ENCODE measurements around the gene TMCC3. TPM values are rescaled to one million over a fixed set of nuclear protein-coding genes. Genes with fewer than 3 reads are reported as not detected.
"Not testable (repeated sequence)": the region's sequence is repeated elsewhere in the genome, so short reads cannot be mapped to it uniquely, and the experiment has no call there.

Gene TMCC3
- total RNA-seq, 1 donor from 2014 or later: 0.05 TPM

DNA sequence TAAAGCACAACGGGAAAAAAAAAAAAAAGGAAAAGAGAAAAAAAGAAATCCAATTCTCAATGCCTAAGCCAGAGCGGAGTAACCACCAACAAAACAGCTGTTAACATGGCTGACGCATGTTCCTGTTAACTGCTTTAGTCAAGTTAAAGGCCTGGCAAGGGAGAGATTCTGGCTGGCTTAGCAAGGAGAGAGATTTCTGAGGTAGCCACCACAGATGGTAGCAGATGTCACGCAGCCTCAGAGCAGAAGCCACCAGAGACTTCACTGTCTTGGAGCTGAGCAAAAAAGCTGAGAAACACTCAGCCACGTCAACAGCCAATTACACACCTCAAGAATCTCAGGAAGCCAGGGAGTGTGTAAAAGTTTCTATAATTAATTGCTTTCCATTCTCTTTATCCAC, 87.1 kb downstream of the TMCC3 start:
- no peak overlapping the region for H3K4me3 Mint-ChIP-seq (ENCODE audit: low read depth)
- no peaks in the 10 kb centered on the region for H3K9me3 Mint-ChIP-seq
- H3K27me3 Mint-ChIP-seq (ENCODE audit: low read depth): peaks cover 26% of the 10 kb centered on the region
- DNase-seq (ENCODE audit: low spot score): no peak
- H3K4me1 Mint-ChIP-seq (ENCODE audit: low read depth): no peaks in the 10 kb centered on the region
- intact Hi-C loops (cut with micrococcal nuclease): no loop called here
- no peaks in the 10 kb centered on the region for H3K36me3 Mint-ChIP-seq (ENCODE audit: low read depth)
- H3K27ac Mint-ChIP-seq: no peak overlapping the region

DNA sequence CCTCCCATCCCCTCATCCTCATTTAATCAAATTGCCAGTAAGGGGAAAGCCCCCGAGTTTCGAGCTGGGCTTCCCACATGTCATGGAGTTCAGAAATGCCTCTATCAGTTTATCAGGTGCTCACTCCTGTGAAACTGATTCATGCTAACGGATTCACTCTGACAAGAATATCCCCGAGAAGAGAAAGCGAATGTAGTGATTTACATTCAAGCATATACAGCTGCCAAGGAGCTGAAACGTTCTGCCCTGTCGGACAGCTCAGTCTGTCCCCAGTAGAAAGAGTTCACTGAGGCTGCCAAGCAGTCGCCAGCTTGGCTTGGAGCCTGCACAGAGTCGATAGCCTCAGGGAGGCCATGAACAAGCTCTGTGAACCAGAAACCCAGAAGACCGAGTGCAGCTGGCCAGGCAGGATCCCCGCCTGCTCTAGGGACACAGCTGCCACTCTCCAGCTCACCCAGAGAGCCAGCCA, 88.4 kb downstream of the TMCC3 start:
- DNase-seq (ENCODE audit: low spot score): no peak
- H3K27ac Mint-ChIP-seq: no peak overlapping the region
- intact Hi-C loops (cut with micrococcal nuclease): no loop called here
- no peaks in the 10 kb centered on the region for H3K4me1 Mint-ChIP-seq (ENCODE audit: low read depth)
- peaks cover 25% of the 10 kb centered on the region for H3K27me3 Mint-ChIP-seq (ENCODE audit: low read depth)
- no peaks in the 10 kb centered on the region for H3K36me3 Mint-ChIP-seq (ENCODE audit: low read depth)
- H3K9me3 Mint-ChIP-seq: no peaks in the 10 kb centered on the region
- H3K4me3 Mint-ChIP-seq (ENCODE audit: low read depth): no peak overlapping the region

DNA sequence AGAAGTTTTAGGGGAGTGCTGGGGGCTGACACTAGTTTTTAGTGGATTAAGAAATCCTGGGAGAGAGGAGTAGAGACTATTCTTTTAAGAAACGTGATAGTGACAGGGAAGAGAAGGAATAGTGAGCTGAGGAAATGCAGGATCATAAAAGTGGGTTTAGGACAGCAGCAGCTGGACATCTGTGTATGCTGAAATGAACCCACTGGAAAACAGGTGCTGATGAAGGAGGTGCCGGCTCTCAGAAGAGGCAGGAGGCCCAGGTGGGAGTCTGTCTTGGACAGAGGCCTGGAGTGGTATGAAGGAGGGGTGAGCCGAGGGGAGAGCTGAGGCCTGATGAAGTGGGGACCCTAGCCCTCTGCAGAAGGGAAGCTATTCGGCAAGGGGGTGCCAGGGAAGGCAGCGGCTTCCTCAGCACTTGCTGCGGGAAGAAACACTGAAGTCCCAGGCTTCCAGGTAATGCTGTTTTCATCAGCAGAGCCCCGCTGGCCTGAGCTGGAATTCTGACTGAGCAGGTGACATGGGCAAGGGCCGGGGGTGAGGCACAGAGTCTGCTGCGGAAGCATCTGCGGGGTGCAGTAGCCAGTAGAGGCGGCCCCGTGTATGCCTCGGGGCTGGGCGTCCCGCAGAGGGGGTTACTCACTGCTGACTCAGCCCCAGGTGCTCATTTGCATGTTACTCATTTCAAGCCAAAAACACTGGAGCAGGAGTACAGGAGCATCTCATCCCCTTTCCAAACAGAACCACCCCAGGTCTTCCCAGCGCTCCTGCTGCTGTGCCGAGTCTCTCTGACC, 89.7 kb downstream of the TMCC3 start:
- H3K36me3 Mint-ChIP-seq (ENCODE audit: low read depth): no peaks in the 10 kb centered on the region
- no peaks in the 10 kb centered on the region for H3K9me3 Mint-ChIP-seq
- H3K4me1 Mint-ChIP-seq (ENCODE audit: low read depth): no peaks in the 10 kb centered on the region
- no peak overlapping the region for H3K4me3 Mint-ChIP-seq (ENCODE audit: low read depth)
- peaks cover 26% of the 10 kb centered on the region for H3K27me3 Mint-ChIP-seq (ENCODE audit: low read depth)
- DNase-seq (ENCODE audit: low spot score): no peak
- intact Hi-C loops (cut with micrococcal nuclease): no loop called here
- H3K27ac Mint-ChIP-seq: no peak overlapping the region

DNA sequence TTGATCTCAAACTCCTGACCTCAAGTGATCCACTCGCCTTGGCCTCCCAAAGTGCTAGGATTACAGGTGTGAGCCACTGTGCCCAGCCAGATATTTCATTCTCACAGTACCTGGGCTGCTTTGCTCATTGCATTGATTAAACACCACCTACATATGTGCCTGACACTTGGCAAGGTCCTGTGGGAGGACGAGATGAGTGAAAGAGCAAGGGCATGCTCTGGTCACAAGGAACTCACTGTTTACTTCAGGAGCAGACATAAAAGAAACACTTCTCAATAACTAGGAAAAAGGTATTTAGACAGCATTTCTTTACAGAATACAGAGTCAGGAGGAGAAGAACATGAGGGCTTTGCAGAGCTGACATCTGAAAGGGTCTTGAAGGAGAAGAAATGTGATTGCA, 91.7 kb downstream of the TMCC3 start:
- DNase-seq (ENCODE audit: low spot score): no peak
- H3K36me3 Mint-ChIP-seq (ENCODE audit: low read depth): no peaks in the 10 kb centered on the region
- intact Hi-C loops (cut with micrococcal nuclease): no loop called here
- H3K4me3 Mint-ChIP-seq (ENCODE audit: low read depth): no peak overlapping the region
- no peaks in the 10 kb centered on the region for H3K9me3 Mint-ChIP-seq
- H3K27ac Mint-ChIP-seq: no peak overlapping the region
- no peaks in the 10 kb centered on the region for H3K4me1 Mint-ChIP-seq (ENCODE audit: low read depth)
- peaks cover 23% of the 10 kb centered on the region for H3K27me3 Mint-ChIP-seq (ENCODE audit: low read depth)

DNA sequence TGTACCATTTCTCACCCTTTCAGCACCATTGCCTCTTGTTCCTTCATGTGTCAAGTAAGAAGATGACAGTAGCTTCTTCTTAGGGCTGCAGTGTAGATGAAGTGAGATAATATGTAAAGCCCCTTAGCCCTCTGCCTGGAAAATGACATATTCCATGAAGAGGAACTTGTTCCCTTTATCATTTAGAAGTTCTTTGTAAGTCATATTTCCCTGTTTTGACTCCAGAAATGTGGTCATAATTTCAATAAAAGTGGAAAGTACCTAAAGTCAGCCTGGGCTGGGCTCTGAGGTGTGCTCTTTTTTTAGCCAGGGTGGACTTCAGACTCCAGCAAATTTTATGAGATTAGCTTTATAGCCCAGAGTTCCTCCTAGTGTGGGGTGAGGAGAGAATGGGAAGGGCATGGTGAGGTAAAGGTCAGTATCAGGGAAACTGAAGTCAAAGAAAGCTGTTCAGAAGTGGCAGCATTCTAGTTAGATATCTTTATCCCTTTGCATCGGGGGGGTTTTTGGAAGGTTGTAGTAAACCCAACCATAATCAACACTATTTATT, 92.5 kb downstream of the TMCC3 start:
- H3K9me3 Mint-ChIP-seq: no peaks in the 10 kb centered on the region
- H3K4me3 Mint-ChIP-seq (ENCODE audit: low read depth): no peak overlapping the region
- peaks cover 22% of the 10 kb centered on the region for H3K27me3 Mint-ChIP-seq (ENCODE audit: low read depth)
- DNase-seq (ENCODE audit: low spot score): no peak
- H3K4me1 Mint-ChIP-seq (ENCODE audit: low read depth): no peaks in the 10 kb centered on the region
- H3K27ac Mint-ChIP-seq: no peak overlapping the region
- intact Hi-C loops (cut with micrococcal nuclease): no loop called here
- H3K36me3 Mint-ChIP-seq (ENCODE audit: low read depth): no peaks in the 10 kb centered on the region

DNA sequence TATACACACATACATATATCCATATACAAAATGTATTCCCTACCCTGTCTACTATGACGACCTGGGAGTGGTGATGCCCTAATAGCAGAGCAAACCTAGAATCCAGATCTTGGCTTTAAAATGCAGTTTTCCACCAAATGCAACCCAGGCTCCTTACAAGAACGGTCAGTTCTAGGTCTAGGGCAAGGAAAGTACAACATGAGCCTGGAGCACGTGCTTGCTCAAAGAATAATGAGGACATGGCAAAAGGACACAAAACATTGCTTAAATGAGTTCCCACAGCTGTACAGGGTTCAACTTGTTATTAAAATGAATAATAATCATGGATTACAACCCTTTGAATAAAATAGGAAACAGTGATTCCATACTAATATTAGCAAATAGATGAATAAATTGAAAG, 94.7 kb downstream of the TMCC3 start:
- Mint-ChIP-seq H3K36me3 (ENCODE audit: low read depth) (no peaks in the 10 kb centered on the region), H3K9me3 (no peaks in the 10 kb centered on the region), H3K4me3 (ENCODE audit: low read depth) (no peak overlapping the region), H3K27me3 (ENCODE audit: low read depth) (peaks cover 19% of the 10 kb centered on the region), H3K27ac (no peak overlapping the region), H3K4me1 (ENCODE audit: low read depth) (no peaks in the 10 kb centered on the region)
- no peak for DNase-seq (ENCODE audit: low spot score)
- intact Hi-C loops (cut with micrococcal nuclease): no loop called here

DNA sequence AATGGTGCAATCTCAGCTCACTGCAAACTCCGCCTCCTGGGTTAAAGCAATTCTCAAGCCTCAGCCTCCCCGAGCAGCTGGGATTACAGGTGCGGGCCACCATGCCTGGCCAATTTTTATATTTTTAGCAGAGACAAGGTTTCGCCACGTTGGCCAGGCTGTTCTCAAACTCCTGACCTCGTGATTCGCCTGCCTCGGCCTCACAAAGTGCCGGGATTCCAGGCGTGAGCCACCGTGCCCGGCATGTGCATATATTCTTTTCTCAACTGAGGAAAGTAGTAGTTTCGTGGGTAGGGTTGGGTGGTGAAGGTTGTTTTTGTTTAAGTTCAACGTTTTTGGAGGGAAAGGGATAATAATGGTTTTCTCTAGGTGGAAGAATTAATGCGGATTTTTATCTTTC, 96.5 kb downstream of the TMCC3 start:
- Mint-ChIP-seq H3K4me3 (ENCODE audit: low read depth) (no peak overlapping the region), H3K27ac (no peak overlapping the region), H3K9me3 (no peaks in the 10 kb centered on the region), H3K27me3 (ENCODE audit: low read depth) (peaks cover 9% of the 10 kb centered on the region), H3K36me3 (ENCODE audit: low read depth) (no peaks in the 10 kb centered on the region), H3K4me1 (ENCODE audit: low read depth) (no peaks in the 10 kb centered on the region)
- intact Hi-C loops (cut with micrococcal nuclease): no loop called here
- DNase-seq (ENCODE audit: low spot score): no peak

DNA sequence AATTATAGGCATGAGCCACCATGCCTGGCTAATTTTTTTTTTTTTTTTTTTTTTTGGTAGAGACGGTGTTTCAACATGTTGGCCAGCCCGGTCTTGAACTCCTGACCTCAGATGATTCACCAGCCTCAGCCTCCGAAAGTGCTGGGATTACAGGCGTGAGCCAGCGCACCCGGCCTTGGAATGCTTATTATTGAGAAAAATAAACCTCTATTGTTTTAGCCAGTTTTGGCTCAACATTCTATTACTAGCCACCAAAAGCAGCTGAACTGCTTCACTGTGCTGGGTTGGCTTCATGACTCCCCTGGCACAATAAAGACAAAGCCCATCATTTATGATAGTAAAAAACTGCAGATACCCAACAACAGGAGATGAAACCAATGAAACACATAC, 97.2 kb downstream of the TMCC3 start:
- H3K27me3 Mint-ChIP-seq (ENCODE audit: low read depth): peaks cover 6% of the 10 kb centered on the region
- H3K4me1 Mint-ChIP-seq (ENCODE audit: low read depth): no peaks in the 10 kb centered on the region
- intact Hi-C loops (cut with micrococcal nuclease): no loop called here
- no peak for DNase-seq (ENCODE audit: low spot score)
- no peaks in the 10 kb centered on the region for H3K36me3 Mint-ChIP-seq (ENCODE audit: low read depth)
- H3K27ac Mint-ChIP-seq: no peak overlapping the region
- no peak overlapping the region for H3K4me3 Mint-ChIP-seq (ENCODE audit: low read depth)
- H3K9me3 Mint-ChIP-seq: peaks cover 3% of the 10 kb centered on the region

DNA sequence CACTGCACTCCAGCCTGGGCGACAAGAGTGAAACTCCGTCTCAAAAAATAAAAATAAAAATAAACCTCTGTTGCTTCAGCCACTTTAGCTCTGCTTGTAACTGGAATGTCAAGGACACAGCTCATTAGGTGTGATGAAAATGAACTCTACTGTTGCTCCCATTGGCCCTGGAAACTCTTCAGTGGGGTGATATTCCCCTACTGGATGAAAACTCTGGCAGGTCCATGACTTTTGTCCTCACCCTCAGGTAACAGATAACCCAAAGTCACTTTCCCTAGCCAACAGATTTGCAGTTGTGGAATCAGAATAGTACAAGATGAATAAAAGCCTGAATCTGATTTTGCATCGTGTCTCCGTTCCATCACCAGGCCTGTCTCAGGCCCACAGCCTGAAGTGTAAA, 98.5 kb downstream of the TMCC3 start:
- no peak for DNase-seq (ENCODE audit: low spot score)
- Mint-ChIP-seq H3K4me1 (ENCODE audit: low read depth) (no peaks in the 10 kb centered on the region), H3K27me3 (ENCODE audit: low read depth) (peaks cover 5% of the 10 kb centered on the region), H3K27ac (no peak overlapping the region), H3K4me3 (ENCODE audit: low read depth) (no peak overlapping the region), H3K36me3 (ENCODE audit: low read depth) (no peaks in the 10 kb centered on the region), H3K9me3 (peaks cover 16% of the 10 kb centered on the region)
- intact Hi-C loops (cut with micrococcal nuclease): no loop called here

DNA sequence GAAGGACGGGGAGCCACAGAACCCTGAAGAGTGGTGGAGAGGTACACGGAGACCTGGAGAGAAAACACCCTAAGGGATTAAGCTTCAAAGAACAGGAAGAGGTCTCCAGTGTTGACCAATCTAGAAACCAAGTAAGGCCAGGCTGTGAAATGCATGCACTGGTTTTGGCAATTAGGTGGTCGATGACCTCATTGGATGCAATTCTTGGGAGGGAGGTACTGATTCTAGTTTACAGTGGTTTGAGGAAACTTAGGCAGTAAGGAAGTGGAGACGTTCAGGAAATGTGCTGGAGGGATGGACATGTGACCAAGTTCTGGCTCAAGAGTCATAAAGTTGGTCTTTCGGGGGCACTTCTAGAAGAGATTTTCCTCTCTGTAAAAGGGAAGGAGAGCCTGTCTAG, 99.4 kb downstream of the TMCC3 start:
- H3K36me3 Mint-ChIP-seq (ENCODE audit: low read depth): no peaks in the 10 kb centered on the region

DNA sequence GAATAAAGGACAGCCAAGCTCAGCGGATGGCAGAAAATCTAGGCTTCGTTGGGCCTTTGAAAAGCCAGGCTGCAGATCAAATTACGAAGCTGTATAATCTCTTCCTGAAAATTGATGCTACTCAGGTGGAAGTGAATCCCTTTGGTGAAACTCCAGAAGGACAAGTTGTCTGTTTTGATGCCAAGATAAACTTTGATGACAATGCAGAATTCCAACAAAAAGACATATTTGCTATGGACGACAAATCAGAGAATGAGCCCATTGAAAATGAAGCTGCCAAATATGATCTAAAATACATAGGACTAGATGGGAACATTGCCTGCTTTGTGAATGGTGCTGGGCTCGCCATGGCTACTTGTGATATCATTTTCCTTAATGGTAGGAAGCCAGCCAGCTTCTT, 101.5 kb downstream of the TMCC3 start:
- intact Hi-C loops (cut with micrococcal nuclease); H3K27me3 Mint-ChIP-seq (ENCODE audit: low read depth); DNase-seq (ENCODE audit: low spot score); H3K36me3 Mint-ChIP-seq (ENCODE audit: low read depth); H3K4me3 Mint-ChIP-seq (ENCODE audit: low read depth); H3K4me1 Mint-ChIP-seq (ENCODE audit: low read depth); H3K27ac Mint-ChIP-seq: not testable (repeated sequence)
- H3K9me3 Mint-ChIP-seq: peaks cover 31% of the 10 kb centered on the region

More for the DNA sequence above, 99.4 kb downstream of the TMCC3 start:
- no peak overlapping the region for H3K4me3 Mint-ChIP-seq (ENCODE audit: low read depth)
- DNase-seq (ENCODE audit: low spot score): no peak
- peaks cover under 1% of the 10 kb centered on the region for H3K27me3 Mint-ChIP-seq (ENCODE audit: low read depth)
- peaks cover 25% of the 10 kb centered on the region for H3K9me3 Mint-ChIP-seq
- H3K27ac Mint-ChIP-seq: no peak overlapping the region
- H3K4me1 Mint-ChIP-seq (ENCODE audit: low read depth): no peaks in the 10 kb centered on the region
- intact Hi-C loops (cut with micrococcal nuclease): no loop called here

DNA sequence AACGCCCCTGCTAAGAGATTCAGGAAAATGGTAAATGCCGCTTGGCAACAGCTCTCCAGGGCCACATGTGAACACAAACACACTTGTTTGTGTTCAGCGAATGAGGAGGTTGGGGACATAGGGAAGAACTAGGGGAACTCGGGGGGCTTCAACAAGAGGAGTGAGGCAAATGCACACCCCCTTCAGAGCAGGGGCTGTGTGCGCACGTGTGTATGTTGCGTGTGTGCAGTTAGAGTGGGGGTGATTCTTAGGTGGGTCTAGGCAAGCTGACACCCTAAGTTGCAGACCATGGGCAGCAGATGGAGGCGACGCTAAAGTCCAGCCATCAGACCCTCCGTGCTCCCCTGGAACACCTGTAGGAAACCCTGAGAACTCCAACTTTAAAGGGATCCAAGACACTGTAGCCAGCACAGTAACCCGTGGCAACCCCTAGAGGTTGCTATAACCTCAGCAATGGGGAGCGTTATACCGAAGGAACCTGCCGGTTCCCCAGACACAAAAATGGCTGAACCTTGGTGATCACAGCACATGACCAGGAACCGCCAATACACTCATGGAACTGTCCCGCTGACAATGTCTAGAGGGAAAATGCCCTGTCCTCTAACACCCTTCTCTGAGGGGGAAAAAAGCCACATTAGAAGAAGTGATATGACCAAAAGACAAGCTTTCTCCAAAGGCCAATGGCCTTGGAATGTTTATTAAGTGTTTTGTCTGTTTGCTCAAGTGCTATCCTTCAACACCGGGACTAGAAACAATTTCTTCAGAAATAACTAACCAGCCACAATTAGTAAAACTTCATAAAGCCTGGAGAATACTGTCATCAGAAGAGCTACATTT, 104.2 kb downstream of the TMCC3 start:
- Mint-ChIP-seq H3K4me3 (ENCODE audit: low read depth) (no peak overlapping the region), H3K9me3 (peaks cover 31% of the 10 kb centered on the region), H3K36me3 (ENCODE audit: low read depth) (no peaks in the 10 kb centered on the region), H3K27ac (no peak overlapping the region), H3K27me3 (ENCODE audit: low read depth) (peaks cover 2% of the 10 kb centered on the region), H3K4me1 (ENCODE audit: low read depth) (no peaks in the 10 kb centered on the region)
- intact Hi-C loops (cut with micrococcal nuclease): no loop called here
- no peak for DNase-seq (ENCODE audit: low spot score)

DNA sequence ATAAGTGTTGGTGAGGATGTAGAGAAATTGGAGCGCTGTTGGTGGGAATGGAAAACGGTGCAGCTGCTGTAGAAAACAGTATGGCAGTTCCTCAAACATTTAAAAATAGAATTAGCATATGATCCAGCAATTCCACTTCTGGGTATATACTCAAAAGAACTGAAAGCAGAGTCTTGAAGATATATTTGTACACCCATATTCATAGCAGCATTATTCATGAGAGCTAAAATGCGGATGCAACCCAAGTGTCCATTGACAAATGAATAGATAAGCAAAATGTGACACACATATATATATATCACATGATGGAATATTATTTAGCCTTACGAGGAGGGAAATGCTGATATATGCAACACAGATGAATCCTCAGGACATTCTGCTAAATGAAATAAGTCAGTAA, 106.0 kb downstream of the TMCC3 start:
- peaks cover 2% of the 10 kb centered on the region for H3K27me3 Mint-ChIP-seq (ENCODE audit: low read depth)
- H3K9me3 Mint-ChIP-seq: peaks cover 31% of the 10 kb centered on the region
- intact Hi-C loops (cut with micrococcal nuclease): no loop called here
- H3K36me3 Mint-ChIP-seq (ENCODE audit: low read depth): no peaks in the 10 kb centered on the region
- no peak overlapping the region for H3K27ac Mint-ChIP-seq
- H3K4me3 Mint-ChIP-seq (ENCODE audit: low read depth): no peak overlapping the region
- no peak for DNase-seq (ENCODE audit: low spot score)
- H3K4me1 Mint-ChIP-seq (ENCODE audit: low read depth): no peaks in the 10 kb centered on the region

Measured in activated T-helper 2 cell treated with anti-CD3 and anti-CD28 coated beads, Interferon-gamma antibody, Interleukin-2, Interleukin-4, amounts not matched to agents 10 μg/mL and 5 μg/mL and 100 μg/mL, durations not matched to agents 14 hours and 24 hours and 36 hours (primary cell).